SKM-1 (cell line): ENCODE measurements around the gene ATXN1.

Source experiments
- DNase-seq: peaks from one replicate; lab custom pipeline; 2025; ENCODE audit not compliant: unreplicated experiment; lab: John Stamatoyannopoulos, UW

ATXN1 gene

GRCh38 chr6:16354692-16355091, 406.6 kb downstream of the ATXN1 start:
- DNase-seq: no peak

- no peak for DNase-seq
Measured at GRCh38 chr6:16352821-16353438, 408.3 kb downstream of the ATXN1 start.

GRCh38 chr6:16352258-16352635, 409.0 kb downstream of the ATXN1 start:
- DNase-seq: no peak

GRCh38 chr6:16349544-16349943, 411.7 kb downstream of the ATXN1 start:
- DNase-seq: no peak

GRCh38 chr6:16346831-16347230, 414.4 kb downstream of the ATXN1 start:
- no peak for DNase-seq

- no peak for DNase-seq
Measured at GRCh38 chr6:16345449-16346330, 415.6 kb downstream of the ATXN1 start.

GRCh38 chr6:16344756-16345155, 416.5 kb downstream of the ATXN1 start:
- DNase-seq: no peak

- no peak for DNase-seq
Measured at GRCh38 chr6:16343593-16343992, 417.7 kb downstream of the ATXN1 start.

GRCh38 chr6:16339265-16339587, 422.0 kb downstream of the ATXN1 start:
- no peak for DNase-seq

- DNase-seq: no peak
Measured at GRCh38 chr6:16338577-16339264, 422.5 kb downstream of the ATXN1 start.

- no peak for DNase-seq
Measured at GRCh38 chr6:16337295-16337975, 423.8 kb downstream of the ATXN1 start.

GRCh38 chr6:16336911-16337294, 424.4 kb downstream of the ATXN1 start:
- DNase-seq: no peak

- no peak for DNase-seq
Measured at GRCh38 chr6:16336056-16336818, 425.0 kb downstream of the ATXN1 start.

GRCh38 chr6:16335176-16335575, 426.1 kb downstream of the ATXN1 start:
- DNase-seq: no peak

GRCh38 chr6:16334671-16335070, 426.6 kb downstream of the ATXN1 start:
- DNase-seq: no peak

- DNase-seq: no peak
Measured at GRCh38 chr6:16333580-16333979, 427.7 kb downstream of the ATXN1 start.

- DNase-seq: peak; percentile 32
Measured at GRCh38 chr6:16332175-16332542, 429.1 kb downstream of the ATXN1 start.

- peak; percentile 55 for DNase-seq
Measured at GRCh38 chr6:16331384-16332174, 429.7 kb downstream of the ATXN1 start.

- no peak for DNase-seq
Measured at GRCh38 chr6:16329233-16329632, 432.0 kb downstream of the ATXN1 start.

GRCh38 chr6:16327777-16328325, 433.4 kb downstream of the ATXN1 start:
- DNase-seq: no peak
